OCI-LY1 (cell line): ENCODE data around the gene LANCL1.

Source experiments
- H2AFZ ChIP-seq: fragments of 200-600 bp; sonication (generic), shearing (Covaris generic); 2 replicates; pipeline ENCODE4 v1.6.0; 2014; ENCODE audit warnings: antibody characterized with exemption, mild to moderate bottlenecking, low read length
- H3F3A ChIP-seq: fragments of 200-600 bp; sonication (generic), shearing (Covaris generic); 2 replicates; pipeline ENCODE4 v1.6.0; 2014; ENCODE audit warnings: mild to moderate bottlenecking, antibody characterized with exemption, low read length, moderate library complexity; ENCODE audit not compliant: insufficient read depth
- H3K27ac ChIP-seq: fragments of 200-600 bp; sonication (generic); 2 replicates; pipeline ENCODE4 v1.5.1; 2014; ENCODE audit warnings: low read length, mixed run types, mild to moderate bottlenecking, low read depth; ENCODE audit not compliant: poor library complexity, severe bottlenecking
- H3K27me3 ChIP-seq: fragments of 200-600 bp; sonication (generic); 2 replicates; pipeline ENCODE4 v1.6.0; 2014; ENCODE audit warnings: antibody characterized with exemption, mild to moderate bottlenecking, low read length, moderate library complexity; ENCODE audit not compliant: insufficient read depth
- H3K36me3 ChIP-seq: fragments of 200-600 bp; sonication (generic); 2 replicates; pipeline ENCODE4 v1.6.1; 2014; ENCODE audit warnings: mild to moderate bottlenecking, antibody characterized with exemption, low read length, moderate library complexity, mixed read lengths; ENCODE audit not compliant: insufficient read depth
- H3K4me1 ChIP-seq: fragments of 200-600 bp; sonication (generic); 2 replicates; pipeline ENCODE4 v1.5.1; 2014; ENCODE audit warnings: mild to moderate bottlenecking, low read length, moderate library complexity; ENCODE audit not compliant: insufficient read depth, severe bottlenecking
- H3K4me2 ChIP-seq: fragments of 200-600 bp; sonication (generic), shearing (Covaris generic); 2 replicates; pipeline ENCODE4 v1.6.1; 2014; ENCODE audit warnings: low read length
- H3K4me3 ChIP-seq: fragments of 200-600 bp; sonication (generic); 2 replicates; pipeline ENCODE4 v1.5.1; 2014; ENCODE audit warnings: low read length, low read depth, mild to moderate bottlenecking, mixed read lengths; ENCODE audit not compliant: poor library complexity, severe bottlenecking
- H3K79me2 ChIP-seq: fragments of 200-600 bp; shearing (Covaris generic); 2 replicates; pipeline ENCODE4 v1.6.1; 2016; ENCODE audit warnings: mixed run types, low read length, mixed read lengths; ENCODE audit not compliant: insufficient read depth
- H3K9ac ChIP-seq: fragments of 200-600 bp; sonication (generic), shearing (Covaris generic); 2 replicates; pipeline ENCODE4 v1.6.1; 2014; ENCODE audit warnings: mild to moderate bottlenecking, low read length, mixed read lengths
- H3K9me2 ChIP-seq: fragments of 200-600 bp; sonication (generic), shearing (Covaris generic); 2 replicates; pipeline ENCODE4 v1.6.1; 2014; ENCODE audit warnings: low read depth, mild to moderate bottlenecking, low read length, mixed read lengths
- H3K9me3 ChIP-seq: fragments of 200-600 bp; shearing (Covaris generic); 2 replicates; pipeline ENCODE4 v1.6.1; 2014; ENCODE audit warnings: low read length, mixed read lengths
- H4K20me1 ChIP-seq: fragments of 200-600 bp; sonication (generic), shearing (Covaris generic); 2 replicates; pipeline ENCODE4 v1.6.0; 2016; ENCODE audit warnings: mild to moderate bottlenecking, low read length; ENCODE audit not compliant: insufficient read depth
- CTCF ChIP-seq: fragments of 200-600 bp; sonication (generic), shearing (Covaris generic); IDR thresholded peaks from 2 replicates; pipeline ENCODE4 v1.5.1; 2017; ENCODE audit warnings: mild to moderate bottlenecking, antibody characterized with exemption, low read length, moderate library complexity, mixed read lengths
- EZH2 ChIP-seq: fragments of 200-600 bp; sonication (generic), shearing (Covaris generic); IDR thresholded peaks from 2 replicates; pipeline ENCODE4 v1.8.0; 2017; ENCODE audit warnings: borderline replicate concordance, mixed run types, mild to moderate bottlenecking, antibody characterized with exemption, low read length, moderate library complexity, mixed read lengths

Gene LANCL1

GRCh38 chr2:210480764-210481163 lies 4.2 kb upstream of the LANCL1 start:
- TF ChIP-seq EZH2 (no peak), CTCF (no peak)
- no peaks in the 10 kb centered on the region; the same call in 1 of the 2 replicates for H3K27me3 ChIP-seq

GRCh38 chr2:210480079-210480478 lies 3.5 kb upstream of the LANCL1 start:
- Histone ChIP-seq H3K4me1 (peaks cover 17% of the 10 kb centered on the region), H3F3A (no peaks in the 10 kb centered on the region), H3K9me3 (no peaks in the 10 kb centered on the region), H3K4me3 (no peak overlapping the region), H3K36me3 (no peaks in the 10 kb centered on the region), H4K20me1 (no peaks in the 10 kb centered on the region), H3K79me2 (no peaks in the 10 kb centered on the region), H3K27me3 (no peaks in the 10 kb centered on the region; the same call in 1 of the 2 replicates), H3K9ac (no peak overlapping the region), H2AFZ (no peak overlapping the region), H3K4me2 (no peak overlapping the region), H3K27ac (no peak overlapping the region), H3K9me2 (no peaks in the 10 kb centered on the region)
- TF ChIP-seq EZH2 (no peak), CTCF (no peak)

More at GRCh38 chr2:210480764-210481163, 4.2 kb upstream of the LANCL1 start:
- Histone ChIP-seq H3K9ac (no peak overlapping the region), H2AFZ (no peak overlapping the region), H3K9me3 (no peaks in the 10 kb centered on the region), H3K9me2 (no peaks in the 10 kb centered on the region), H3F3A (no peaks in the 10 kb centered on the region), H3K4me1 (peaks cover 11% of the 10 kb centered on the region), H3K4me2 (no peak overlapping the region), H3K27ac (no peak overlapping the region), H3K4me3 (no peak overlapping the region), H3K79me2 (no peaks in the 10 kb centered on the region), H4K20me1 (no peaks in the 10 kb centered on the region), H3K36me3 (no peaks in the 10 kb centered on the region)

GRCh38 chr2:210478661-210479060 lies 2.1 kb upstream of the LANCL1 start:
- no peaks in the 10 kb centered on the region for H4K20me1 ChIP-seq
- H3K9me3 ChIP-seq = no peaks in the 10 kb centered on the region
- H3K4me2 ChIP-seq = no peak overlapping the region
- no peaks in the 10 kb centered on the region; the same call in 1 of the 2 replicates for H3K27me3 ChIP-seq
- H2AFZ ChIP-seq = no peak overlapping the region
- no peaks in the 10 kb centered on the region for H3K9me2 ChIP-seq
- no peak overlapping the region for H3K4me3 ChIP-seq
- H3K27ac ChIP-seq = no peak overlapping the region
- H3K36me3 ChIP-seq = no peaks in the 10 kb centered on the region
- TF ChIP-seq EZH2 (no peak), CTCF (no peak)
- H3K79me2 ChIP-seq = no peaks in the 10 kb centered on the region
- H3K4me1 ChIP-seq = peaks cover 17% of the 10 kb centered on the region
- H3F3A ChIP-seq = no peaks in the 10 kb centered on the region
- no peak overlapping the region for H3K9ac ChIP-seq
